Adrenal gland (tissue), 12 donors: Measurements from ENCODE around the gene IMPG1. TPM values are rescaled to one million over a fixed set of nuclear protein-coding genes. Genes with fewer than 3 reads are reported as not detected.

Source experiments
- DNase-seq, 7 donors: peaks; one replicate each; pipeline ENCODE4 v3.0.0-alpha.2; 2019 to 2020
- H3K27ac ChIP-seq, 5 donors: fragments of 200-600 bp; sonication (generic) in 4 of 5; 1 replicate in 3 of 5; 2 replicates in 2 of 5; pipeline versions ENCODE4 v1.5.1 to v1.8.0; 2016 to 2020; ENCODE audit warnings: mild to moderate bottlenecking in 1 of 5
- H3K27me3 ChIP-seq: fragments of 200-600 bp; 2 replicates; pipeline ENCODE4 v1.8.0; 2021
- H3K36me3 ChIP-seq, 2 donors: fragments of 200-600 bp; replicated peaks in 1 of 2; 1 replicate in 1 of 2; 2 replicates in 1 of 2; pipeline versions ENCODE4 v1.5.1 to v1.8.0; 2018 to 2022
- H3K4me1 ChIP-seq, 2 donors: fragments of 200-600 bp; replicated peaks in 1 of 2; 1 replicate in 1 of 2; 2 replicates in 1 of 2; pipeline versions ENCODE4 v1.5.1 to v1.8.0; 2018 to 2021
- H3K4me3 ChIP-seq, 4 donors: fragments of 200-600 bp; sonication (generic) in 3 of 4; one replicate each; pipeline ENCODE4 v1.5.1; 2016 to 2018
- H3K9me3 ChIP-seq, 3 donors: fragments of 200-600 bp; sonication (generic) in 1 of 3; replicated peaks in 1 of 3; 1 replicate in 2 of 3; 2 replicates in 1 of 3; pipeline versions ENCODE4 v1.5.1 to v1.8.0; 2016 to 2021
- CTCF ChIP-seq, 6 experiments: fragments of 450-650 bp in 4 of 6; fragments of 200-600 bp in 2 of 6; sonication (generic) in 1 of 6; IDR thresholded peaks; 1 replicate in 5 of 6; 2 replicates in 1 of 6; pipeline versions ENCODE4 v1.5.1 to v1.8.0; 2016 to 2021; ENCODE audit warnings: antibody characterized with exemption in 6 of 6, mild to moderate bottlenecking in 2 of 6, moderate library complexity in 1 of 6
- POLR2A ChIP-seq, 2 donors: fragments of 450-650 bp; IDR thresholded peaks; one replicate each; pipeline ENCODE4 v1.6.1; 2017; ENCODE audit warnings: antibody characterized with exemption in 2 of 2, mild to moderate bottlenecking in 2 of 2, moderate library complexity in 1 of 2
- WGBS, 4 donors: extraction: QIAGEN DNeasy Blood & Tissue Kit in 2 of 4; methylation state at CpG; one replicate each; pipeline versions ENCODE4 v1.1.5 to v1.1.7; 2013 to 2017; 5-methylcytosine and 5-hydroxymethylcytosine counted together
- intact Hi-C, 2 donors: fragments of 100-400 bp; cut with DNase I; formaldehyde crosslinking; loops; one replicate each; pipeline versions ENCODE4 v1.14.1 to v1.15.0; 2022 to 2023
- polyA plus RNA-seq, 3 donors: library from polyadenylated mRNA; stranded (reverse); fragments of 200-250 nt in 2 of 3; fragments of 350-450 nt in 1 of 3; fragmentation: Illumina TruSeq in 1 of 3; extraction: RNeasy Lipid Tissue Mini Kit (QIAGEN cat#74804) in 1 of 3; gene quantifications; one replicate each; pipeline ENCODE4 v1.2.3, GENCODE V29; 2013 to 2014
- total RNA-seq, 9 donors: library from RNA; depleted of rRNA in 4 of 9; stranded (reverse); fragments of >200 nt in 4 of 9; fragments of 120-200 nt in 1 of 9; fragmentation: NEBNext Ultra II Directional in 1 of 9; extraction: Animal tissue kit (Norgen Biotek cat#: 25700) in 1 of 9; gene quantifications; one replicate each; pipeline versions ENCODE4 v1.1.0 to v1.2.4, GENCODE V29; 2013 to 2023
- donor health status: healthy with polysubstance abuse.
- donor health status: Bipolar disorder and iron deficiency.
- donor health status: DM: yes; HTN: yes; CAD: no.
- donor health status: DM: no; HTN: no; CAD: no.
- donor health status: DM: no; HTN: no; CAD: no.
- donor health status: DM: yes; HTN: yes; CAD: no.

The IMPG1 gene
- total and polyA plus RNA-seq, 12 donors = 0.06 TPM; not detected in 11

GRCh38 chr6:75952128-75952527 is 120.3 kb downstream of the IMPG1 start:
- H3K4me3 ChIP-seq = no peak overlapping the region
- TF ChIP-seq CTCF (IDR thresholded peaks at IDR 0.05) = no peak
- no peak for TF ChIP-seq POLR2A (IDR thresholded peaks at IDR 0.05)
- no peaks in the 10 kb centered on the region for H3K9me3 ChIP-seq
- 29 to 39% (median 36%) methylated on average over 3 of the region's 3 CpGs for WGBS, 4 donors
- intact Hi-C loops = no loop called here
- no peaks in the 10 kb centered on the region for H3K4me1 ChIP-seq
- H3K36me3 ChIP-seq = no peaks in the 10 kb centered on the region
- no peak for DNase-seq
- H3K27ac ChIP-seq = no peak overlapping the region
- no peaks in the 10 kb centered on the region for H3K27me3 ChIP-seq

GRCh38 chr6:75947935-75948334 is 124.5 kb downstream of the IMPG1 start:
- H3K9me3 ChIP-seq = no peaks in the 10 kb centered on the region
- no peak for TF ChIP-seq POLR2A (IDR thresholded peaks at IDR 0.05)
- TF ChIP-seq CTCF (IDR thresholded peaks at IDR 0.05) = no peak
- WGBS, 4 donors = 78 to 87% (median 83%) methylated on average over 5 of the region's 5 CpGs
- H3K27me3 ChIP-seq = no peaks in the 10 kb centered on the region
- H3K4me3 ChIP-seq = no peak overlapping the region
- no peak for DNase-seq
- no peaks in the 10 kb centered on the region for H3K36me3 ChIP-seq
- H3K27ac ChIP-seq = no peak overlapping the region
- intact Hi-C loops = no loop called here
- no peaks in the 10 kb centered on the region for H3K4me1 ChIP-seq

DNA sequence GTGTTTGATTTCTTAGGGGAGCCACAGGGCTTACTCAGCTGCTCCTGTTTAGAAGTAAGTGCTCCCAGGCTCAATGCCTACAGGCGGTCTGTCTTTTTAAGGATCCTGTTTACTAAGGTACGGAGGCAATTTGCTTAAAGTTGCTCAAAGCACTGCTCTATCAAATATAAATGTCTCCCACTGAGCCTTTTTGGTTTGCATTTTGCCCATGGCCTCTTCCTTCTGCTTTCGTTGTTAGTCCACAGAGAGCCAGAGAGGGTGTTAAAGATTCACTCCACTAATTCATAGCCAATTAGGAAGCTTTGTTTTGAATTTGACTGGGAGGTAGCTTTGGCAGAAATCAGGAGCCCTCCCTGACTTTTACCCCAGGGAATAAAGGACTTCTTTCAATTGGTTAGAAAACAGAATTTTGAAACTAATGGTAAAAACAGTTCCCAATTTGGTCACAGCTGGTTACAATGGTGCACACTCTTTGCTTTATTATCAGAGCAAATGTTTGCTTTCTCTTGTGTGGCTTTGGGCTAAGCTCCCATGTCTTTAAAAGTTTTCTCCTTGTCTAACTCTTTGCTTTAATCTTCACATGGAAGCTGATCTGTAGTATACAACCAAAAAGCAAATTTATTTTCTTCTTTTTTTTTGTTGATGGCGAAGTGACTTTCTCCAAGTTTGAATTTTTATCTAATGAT is 126.2 kb downstream of the IMPG1 start:
- WGBS, 4 donors = 52 to 69% (median 60%) methylated on average over 4 of the region's 4 CpGs
- no peaks in the 10 kb centered on the region for H3K4me1 ChIP-seq
- no peak for DNase-seq
- no peaks in the 10 kb centered on the region for H3K36me3 ChIP-seq
- intact Hi-C loops = no loop called here
- no peaks in the 10 kb centered on the region for H3K9me3 ChIP-seq
- H3K27me3 ChIP-seq = no peaks in the 10 kb centered on the region
- TF ChIP-seq CTCF (IDR thresholded peaks at IDR 0.05) = no peak
- no peak overlapping the region for H3K27ac ChIP-seq
- H3K4me3 ChIP-seq = no peak overlapping the region

DNA sequence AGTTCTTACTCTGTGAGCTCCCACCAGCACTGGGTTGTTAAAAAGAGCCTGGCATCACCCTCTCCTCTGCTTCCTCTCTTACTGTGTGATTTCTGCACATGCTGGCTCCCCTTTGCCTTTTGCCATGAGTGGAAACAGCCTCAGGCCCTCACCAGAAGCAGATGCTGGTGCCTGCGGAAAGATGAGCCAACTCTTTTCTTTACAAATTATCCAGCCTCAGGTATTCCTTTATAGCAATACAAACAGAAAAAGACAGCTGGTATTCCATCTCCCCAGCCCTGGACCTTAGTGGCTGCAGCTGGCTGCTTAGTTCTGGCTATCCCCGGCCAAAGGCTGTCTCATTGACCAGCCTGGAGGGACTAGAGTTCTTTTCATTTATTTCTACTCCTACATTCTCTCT is 129.1 kb downstream of the IMPG1 start:
- H3K4me3 ChIP-seq = no peak overlapping the region
- 67 to 87% (median 78%) methylated on average over 2 of the region's 2 CpGs for WGBS, 4 donors
- H3K4me1 ChIP-seq = no peaks in the 10 kb centered on the region
- TF ChIP-seq CTCF (IDR thresholded peaks at IDR 0.05) (no peak), POLR2A (IDR thresholded peaks at IDR 0.05) (no peak)
- DNase-seq = no peak
- H3K36me3 ChIP-seq = no peaks in the 10 kb centered on the region
- intact Hi-C loops = no loop called here
- no peaks in the 10 kb centered on the region for H3K9me3 ChIP-seq
- no peaks in the 10 kb centered on the region for H3K27me3 ChIP-seq
- no peak overlapping the region for H3K27ac ChIP-seq
